ENCODE results near the gene GNPTAB. TPM values are rescaled to one million over a fixed set of nuclear protein-coding genes. Genes with fewer than 3 reads are reported as not detected.

Gene GNPTAB
- total RNA-seq, 5 donors from 2014 or later (not counting 1 experiment from before 2014, with no cell fraction given) = 44.9 to 66.8 (median 57.0) TPM

GRCh38 chr12:101794574-101794973 lies 36.2 kb downstream of the GNPTAB start:
- no peak overlapping the region for H3K4me3 ChIP-seq (ENCODE audit: control insufficient read depth in 1 of 2, extremely low read depth in 1 of 2, low read length in 1 of 2)
- H3K27ac ChIP-seq (ENCODE audit: low read length) = peak overlapping the region; percentile 6
- H3K9me3 Mint-ChIP-seq = no peaks in the 10 kb centered on the region
- H3K9me3 ChIP-seq = no peaks in the 10 kb centered on the region
- no peak for ATAC-seq (replicated peaks in 1 of 4)
- peaks cover 0 to 16% of the 10 kb centered on the region in 2 experiments for H3K4me1 ChIP-seq (ENCODE audit: control insufficient read depth in 1 of 2, extremely low read depth in 1 of 2, insufficient read depth in 2 of 2, low read length in 2 of 2)
- no peaks in the 10 kb centered on the region for H3K27me3 Mint-ChIP-seq
- POLR2A ChIA-PET = no interaction called here
- H3K4me1 Mint-ChIP-seq = peaks cover 24 to 40% (median 36%) of the 10 kb centered on the region in 3 donors
- CTCF ChIA-PET = interaction anchor here (0.6 to 5.0 kb wide), 8 partner anchors 21 to 48 kb away, joined by 3 to 32 read pairs (median 6); partner anchors contain the start of gene GNPTAB (in 2 of the 2)
- WGBS (ENCODE audit: insufficient coverage) = no CpG with 5 or more reads among the region's 2 CpGs
- no peak overlapping the region for H3K27ac Mint-ChIP-seq
- DNase-seq = no peak
- peaks cover 2 to 7% of the 10 kb centered on the region in 2 donors for H3K36me3 ChIP-seq (ENCODE audit: control insufficient read depth in 2 of 2, extremely low read depth in 1 of 2, insufficient read depth in 1 of 2, low read length in 1 of 2)
- H3K36me3 Mint-ChIP-seq = peaks cover 26% of the 10 kb centered on the region
- H3K4me3 Mint-ChIP-seq = no peak overlapping the region
- H3K27me3 ChIP-seq (replicated peaks in 1 of 2; ENCODE audit: control insufficient read depth in 2 of 2, extremely low read depth in 1 of 2, insufficient read depth in 2 of 2, low read length in 1 of 2) = no peaks in the 10 kb centered on the region

- Mint-ChIP-seq H3K27me3 (no peaks in the 10 kb centered on the region), H3K36me3 (peaks cover 32% of the 10 kb centered on the region), H3K27ac (peak overlapping the region in 1 of 2 donors; percentile 12), H3K9me3 (no peaks in the 10 kb centered on the region), H3K4me3 (no peak overlapping the region), H3K4me1 (peaks cover 18 to 31% (median 29%) of the 10 kb centered on the region in 3 donors)
- no peaks in the 10 kb centered on the region for H3K9me3 ChIP-seq
- CTCF ChIA-PET = interaction anchor here (0.6 to 5.0 kb wide), 11 partner anchors 16 to 46 kb away, joined by 3 to 32 read pairs (median 5); partner anchors contain the start of gene GNPTAB (in 2 of the 2)
- no CpG with 5 or more reads among the region's 1 CpG for WGBS (ENCODE audit: insufficient coverage)
- ATAC-seq (replicated peaks in 1 of 4) (no peak), DNase-seq (no peak)
- peaks cover 2 to 17% of the 10 kb centered on the region in 2 donors for H3K36me3 ChIP-seq (ENCODE audit: control insufficient read depth in 2 of 2, extremely low read depth in 1 of 2, insufficient read depth in 1 of 2, low read length in 1 of 2)
- H3K27ac ChIP-seq (ENCODE audit: low read length) = no peak overlapping the region
- H3K4me3 ChIP-seq (ENCODE audit: control insufficient read depth in 1 of 2, extremely low read depth in 1 of 2, low read length in 1 of 2) = no peak overlapping the region
- POLR2A ChIA-PET = interaction anchor here in 1 of 2 donors (0.7 kb wide), 1 partner anchor 55 kb away, joined by 3 read pairs; no protein-coding TSS in a partner anchor
- peaks cover 0 to 16% of the 10 kb centered on the region in 2 experiments for H3K4me1 ChIP-seq (ENCODE audit: control insufficient read depth in 1 of 2, extremely low read depth in 1 of 2, insufficient read depth in 2 of 2, low read length in 2 of 2)
- no peaks in the 10 kb centered on the region for H3K27me3 ChIP-seq (replicated peaks in 1 of 2; ENCODE audit: control insufficient read depth in 2 of 2, extremely low read depth in 1 of 2, insufficient read depth in 2 of 2, low read length in 1 of 2)
These were observed 37.4 kb downstream of the GNPTAB start for GRCh38 chr12:101793401-101793800.

GRCh38 chr12:101792046-101792931 lies 38.5 kb downstream of the GNPTAB start:
- WGBS (ENCODE audit: insufficient coverage) = 98% methylated on average over 5 of the region's 6 CpGs
- Histone ChIP-seq H3K27ac (ENCODE audit: low read length) (no peak overlapping the region), H3K4me1 (ENCODE audit: control insufficient read depth in 1 of 2, extremely low read depth in 1 of 2, insufficient read depth in 2 of 2, low read length in 2 of 2) (peaks cover 0 to 16% of the 10 kb centered on the region in 2 experiments), H3K4me3 (ENCODE audit: control insufficient read depth in 1 of 2, extremely low read depth in 1 of 2, low read length in 1 of 2) (no peak overlapping the region), H3K9me3 (no peaks in the 10 kb centered on the region), H3K27me3 (replicated peaks in 1 of 2; ENCODE audit: control insufficient read depth in 2 of 2, extremely low read depth in 1 of 2, insufficient read depth in 2 of 2, low read length in 1 of 2) (no peaks in the 10 kb centered on the region), H3K36me3 (ENCODE audit: control insufficient read depth in 2 of 2, extremely low read depth in 1 of 2, insufficient read depth in 1 of 2, low read length in 1 of 2) (peaks cover 2 to 21% of the 10 kb centered on the region in 2 donors)
- ChIA-PET CTCF (interaction anchor here (0.6 to 5.0 kb wide), 11 partner anchors 19 to 48 kb away, joined by 3 to 32 read pairs (median 6); partner anchors contain the start of gene GNPTAB (in 1 of the 2)), POLR2A (interaction anchor here (0.6 kb wide), 2 partner anchors 8 to 283 kb away, joined by 3 to 4 read pairs; no protein-coding TSS in a partner anchor)
- no peaks in the 10 kb centered on the region for H3K27me3 Mint-ChIP-seq
- DNase-seq (peak in 1 of 35 experiments; percentile 32), ATAC-seq (replicated peaks in 1 of 4) (peak in 2 of 4 experiments; percentile 40 to 67)
- peak overlapping the region in 1 of 2 donors; percentile 45 for H3K27ac Mint-ChIP-seq
- H3K9me3 Mint-ChIP-seq = no peaks in the 10 kb centered on the region
- H3K36me3 Mint-ChIP-seq = peaks cover 31% of the 10 kb centered on the region
- peaks cover 12 to 25% (median 19%) of the 10 kb centered on the region in 3 donors for H3K4me1 Mint-ChIP-seq
- no peak overlapping the region for H3K4me3 Mint-ChIP-seq

GRCh38 chr12:101789171-101789570 lies 41.6 kb downstream of the GNPTAB start:
- peaks cover 31% of the 10 kb centered on the region for H3K36me3 Mint-ChIP-seq
- CTCF ChIA-PET = interaction anchor here (0.6 kb wide), 2 partner anchors 31 to 50 kb away, joined by 3 to 4 read pairs; no protein-coding TSS in a partner anchor

GRCh38 chr12:101785671-101786070 lies 45.1 kb downstream of the GNPTAB start:
- DNase-seq = no peak
- Histone ChIP-seq H3K27me3 (replicated peaks in 1 of 2; ENCODE audit: control insufficient read depth in 2 of 2, extremely low read depth in 1 of 2, insufficient read depth in 2 of 2, low read length in 1 of 2) (no peaks in the 10 kb centered on the region), H3K27ac (ENCODE audit: low read length) (no peak overlapping the region), H3K4me3 (ENCODE audit: control insufficient read depth in 1 of 2, extremely low read depth in 1 of 2, low read length in 1 of 2) (no peak overlapping the region), H3K4me1 (ENCODE audit: control insufficient read depth in 1 of 2, extremely low read depth in 1 of 2, insufficient read depth in 2 of 2, low read length in 2 of 2) (no peaks in the 10 kb centered on the region), H3K9me3 (no peaks in the 10 kb centered on the region), H3K36me3 (ENCODE audit: control insufficient read depth in 2 of 2, extremely low read depth in 1 of 2, insufficient read depth in 1 of 2, low read length in 1 of 2) (peaks cover 3 to 49% of the 10 kb centered on the region in 2 donors)
- no CpG with 5 or more reads among the region's 1 CpG for WGBS (ENCODE audit: insufficient coverage)
- ChIA-PET CTCF (no interaction called here), POLR2A (no interaction called here)
- no peak overlapping the region for H3K27ac Mint-ChIP-seq
- H3K36me3 Mint-ChIP-seq = peaks cover 32% of the 10 kb centered on the region
- no peaks in the 10 kb centered on the region for H3K27me3 Mint-ChIP-seq
- no peaks in the 10 kb centered on the region for H3K9me3 Mint-ChIP-seq
- peaks cover 2 to 6% (median 5%) of the 10 kb centered on the region in 3 donors for H3K4me1 Mint-ChIP-seq
- no peak overlapping the region for H3K4me3 Mint-ChIP-seq
- no peak for ATAC-seq (replicated peaks in 1 of 4)

More at GRCh38 chr12:101789171-101789570, 41.6 kb downstream of the GNPTAB start:
- no peak for ATAC-seq (replicated peaks in 1 of 4)
- POLR2A ChIA-PET = no interaction called here
- H3K9me3 ChIP-seq = no peaks in the 10 kb centered on the region
- no peaks in the 10 kb centered on the region for H3K27me3 ChIP-seq (replicated peaks in 1 of 2; ENCODE audit: control insufficient read depth in 2 of 2, extremely low read depth in 1 of 2, insufficient read depth in 2 of 2, low read length in 1 of 2)
- no CpG with 5 or more reads among the region's 4 CpGs for WGBS (ENCODE audit: insufficient coverage)
- Mint-ChIP-seq H3K27me3 (no peaks in the 10 kb centered on the region), H3K4me3 (no peak overlapping the region), H3K9me3 (no peaks in the 10 kb centered on the region), H3K27ac (no peak overlapping the region), H3K4me1 (peaks cover 4 to 14% (median 5%) of the 10 kb centered on the region in 3 donors)
- no peak overlapping the region for H3K27ac ChIP-seq (ENCODE audit: low read length)
- DNase-seq = no peak
- H3K36me3 ChIP-seq (ENCODE audit: control insufficient read depth in 2 of 2, extremely low read depth in 1 of 2, insufficient read depth in 1 of 2, low read length in 1 of 2) = peaks cover 0 to 33% of the 10 kb centered on the region in 2 donors
- no peak overlapping the region for H3K4me3 ChIP-seq (ENCODE audit: control insufficient read depth in 1 of 2, extremely low read depth in 1 of 2, low read length in 1 of 2)
- peaks cover 0 to 3% of the 10 kb centered on the region in 2 experiments for H3K4me1 ChIP-seq (ENCODE audit: control insufficient read depth in 1 of 2, extremely low read depth in 1 of 2, insufficient read depth in 2 of 2, low read length in 2 of 2)

GRCh38 chr12:101784376-101784775 lies 46.4 kb downstream of the GNPTAB start:
- H3K4me3 Mint-ChIP-seq = no peak overlapping the region
- peaks cover 28% of the 10 kb centered on the region for H3K36me3 Mint-ChIP-seq
- peaks cover 3 to 54% of the 10 kb centered on the region in 2 donors for H3K36me3 ChIP-seq (ENCODE audit: control insufficient read depth in 2 of 2, extremely low read depth in 1 of 2, insufficient read depth in 1 of 2, low read length in 1 of 2)
- no peak overlapping the region for H3K27ac ChIP-seq (ENCODE audit: low read length)
- DNase-seq = no peak
- ChIA-PET POLR2A (interaction anchor here (0.5 to 0.6 kb wide), 2 partner anchors 46 to 189 kb away, joined by 4 to 14 read pairs; no protein-coding TSS in a partner anchor), CTCF (interaction anchor here (0.6 to 1.5 kb wide), 3 partner anchors 39 to 56 kb away, joined by 3 to 6 read pairs (median 3); partner anchors contain the start of gene GNPTAB (in 1 of the 2))
- ATAC-seq (replicated peaks in 1 of 4) = no peak
- no peaks in the 10 kb centered on the region for H3K9me3 Mint-ChIP-seq
- no peak overlapping the region for H3K27ac Mint-ChIP-seq
- no peak overlapping the region for H3K4me3 ChIP-seq (ENCODE audit: control insufficient read depth in 1 of 2, extremely low read depth in 1 of 2, low read length in 1 of 2)
- peaks cover 2 to 8% (median 6%) of the 10 kb centered on the region in 3 donors for H3K4me1 Mint-ChIP-seq
- H3K27me3 ChIP-seq (replicated peaks in 1 of 2; ENCODE audit: control insufficient read depth in 2 of 2, extremely low read depth in 1 of 2, insufficient read depth in 2 of 2, low read length in 1 of 2) = no peaks in the 10 kb centered on the region
- H3K27me3 Mint-ChIP-seq = no peaks in the 10 kb centered on the region
- H3K9me3 ChIP-seq = no peaks in the 10 kb centered on the region
- WGBS (ENCODE audit: insufficient coverage) = 100% methylated on average over 1 of the region's 1 CpG
- H3K4me1 ChIP-seq (ENCODE audit: control insufficient read depth in 1 of 2, extremely low read depth in 1 of 2, insufficient read depth in 2 of 2, low read length in 2 of 2) = no peaks in the 10 kb centered on the region

All from T-cell (primary cell).